Measurements from ENCODE around the gene PDE4D.

PDE4D gene

DNA sequence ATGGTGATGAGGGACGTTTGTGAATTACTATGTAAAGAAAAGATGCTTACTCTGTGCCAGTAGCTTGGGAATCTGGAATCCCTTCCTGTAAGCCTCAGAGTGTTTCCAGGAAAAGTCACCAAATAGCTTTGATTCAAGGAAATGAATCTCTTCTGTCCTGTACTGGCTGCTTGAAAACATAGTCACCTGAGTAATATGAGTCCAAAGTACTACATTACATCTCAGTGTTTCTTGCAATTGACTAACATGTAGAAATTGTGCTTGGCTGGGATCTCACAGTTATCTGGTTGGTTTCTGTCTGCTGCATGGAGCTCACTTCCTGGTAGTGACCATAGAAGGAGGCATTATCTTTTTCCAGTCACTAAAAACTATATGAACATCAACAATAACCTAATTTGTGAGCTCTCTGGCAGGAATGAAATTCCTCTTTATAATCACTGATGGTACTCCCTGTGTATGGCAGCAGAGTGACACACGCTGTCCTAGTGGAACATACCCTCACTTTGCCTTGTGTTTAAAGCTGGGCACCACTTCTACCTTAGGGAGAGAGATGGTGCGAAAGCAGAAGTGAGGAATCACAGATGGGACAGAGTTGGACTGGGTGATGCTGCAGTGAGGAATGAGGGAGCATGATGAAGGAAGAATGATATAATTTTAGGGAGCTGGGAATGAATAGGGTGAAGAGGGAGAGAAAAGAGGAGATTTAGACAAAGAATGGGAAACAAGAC is 742.2 kb downstream of the PDE4D start:
- TF ChIP-seq, protein P1, sequence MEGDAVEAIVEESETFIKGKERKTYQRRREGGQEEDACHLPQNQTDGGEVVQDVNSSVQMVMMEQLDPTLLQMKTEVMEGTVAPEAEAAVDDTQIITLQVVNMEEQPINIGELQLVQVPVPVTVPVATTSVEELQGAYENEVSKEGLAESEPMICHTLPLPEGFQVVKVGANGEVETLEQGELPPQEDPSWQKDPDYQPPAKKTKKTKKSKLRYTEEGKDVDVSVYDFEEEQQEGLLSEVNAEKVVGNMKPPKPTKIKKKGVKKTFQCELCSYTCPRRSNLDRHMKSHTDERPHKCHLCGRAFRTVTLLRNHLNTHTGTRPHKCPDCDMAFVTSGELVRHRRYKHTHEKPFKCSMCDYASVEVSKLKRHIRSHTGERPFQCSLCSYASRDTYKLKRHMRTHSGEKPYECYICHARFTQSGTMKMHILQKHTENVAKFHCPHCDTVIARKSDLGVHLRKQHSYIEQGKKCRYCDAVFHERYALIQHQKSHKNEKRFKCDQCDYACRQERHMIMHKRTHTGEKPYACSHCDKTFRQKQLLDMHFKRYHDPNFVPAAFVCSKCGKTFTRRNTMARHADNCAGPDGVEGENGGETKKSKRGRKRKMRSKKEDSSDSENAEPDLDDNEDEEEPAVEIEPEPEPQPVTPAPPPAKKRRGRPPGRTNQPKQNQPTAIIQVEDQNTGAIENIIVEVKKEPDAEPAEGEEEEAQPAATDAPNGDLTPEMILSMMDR (IDR thresholded peaks at IDR 0.05; ENCODE audit: insufficient read depth, low read length, poor library complexity, severe bottlenecking) = no peak
- no peaks in the 10 kb centered on the region for H3K36me3 ChIP-seq (ENCODE audit: control insufficient read depth, insufficient read depth, low read length)

DNA sequence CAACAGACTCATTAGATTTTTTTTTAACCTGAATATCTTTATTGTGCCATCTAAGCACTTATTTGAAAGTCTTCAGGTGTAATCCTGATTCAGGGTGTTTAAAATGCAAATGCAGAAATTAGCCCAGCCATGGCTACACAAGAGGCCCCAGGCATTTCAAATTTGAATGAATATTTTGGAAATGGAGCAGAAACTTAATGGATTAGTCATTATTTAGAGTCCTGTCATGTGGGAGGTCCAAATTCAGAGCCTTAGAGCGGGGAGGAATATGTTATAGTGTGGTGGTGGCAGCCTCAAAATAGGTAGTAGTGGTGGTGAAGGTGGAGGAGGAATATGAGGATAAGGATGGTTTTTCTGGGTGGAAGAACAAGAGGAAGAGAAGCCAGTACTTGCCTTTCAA is 743.7 kb downstream of the PDE4D start:
- no peak for DNase-seq (ENCODE audit: extremely low read depth, insufficient read length)
- TF ChIP-seq, protein P1 (IDR thresholded peaks at IDR 0.05; ENCODE audit: insufficient read depth, low read length, poor library complexity, severe bottlenecking) = no peak
- no peaks in the 10 kb centered on the region for H3K36me3 ChIP-seq (ENCODE audit: control insufficient read depth, insufficient read depth, low read length)
- no peak overlapping the region for H3K4me3 ChIP-seq (replicated peaks; ENCODE audit: low read depth, low read length)
- H3K27me3 ChIP-seq (replicated peaks; ENCODE audit: control insufficient read depth, insufficient read depth, low read length) = no peaks in the 10 kb centered on the region

More for the DNA sequence above, 742.2 kb downstream of the PDE4D start:
- Histone ChIP-seq H3K27me3 (replicated peaks; ENCODE audit: control insufficient read depth, insufficient read depth, low read length) (no peaks in the 10 kb centered on the region), H3K4me3 (replicated peaks; ENCODE audit: low read depth, low read length) (no peak overlapping the region)
- DNase-seq (ENCODE audit: extremely low read depth, insufficient read length) = no peak

DNA sequence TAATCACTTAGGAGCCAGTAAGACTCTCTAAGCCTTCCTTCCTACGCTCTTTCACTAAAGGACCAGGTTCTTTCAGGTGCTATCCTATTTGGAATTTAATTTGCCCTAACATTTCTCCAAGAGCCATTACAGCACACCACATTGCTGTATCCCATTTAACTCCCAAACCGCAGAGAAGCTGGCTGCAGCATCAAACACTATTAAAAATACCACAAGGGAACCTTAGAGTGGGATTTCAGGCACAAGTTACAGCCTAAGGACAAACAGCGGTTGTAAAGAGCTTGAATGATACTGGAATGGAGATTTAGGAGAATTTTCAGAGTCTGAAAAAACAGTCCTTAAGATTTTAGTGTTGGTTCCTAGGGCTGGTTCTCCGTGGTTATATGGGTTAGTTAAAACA is 744.3 kb downstream of the PDE4D start:
- Histone ChIP-seq H3K27me3 (replicated peaks; ENCODE audit: control insufficient read depth, insufficient read depth, low read length) (no peaks in the 10 kb centered on the region), H3K4me3 (replicated peaks; ENCODE audit: low read depth, low read length) (no peak overlapping the region), H3K36me3 (ENCODE audit: control insufficient read depth, insufficient read depth, low read length) (no peaks in the 10 kb centered on the region)
- DNase-seq (ENCODE audit: extremely low read depth, insufficient read length) = no peak
- TF ChIP-seq, protein P1 (IDR thresholded peaks at IDR 0.05; ENCODE audit: insufficient read depth, low read length, poor library complexity, severe bottlenecking) = no peak

DNA sequence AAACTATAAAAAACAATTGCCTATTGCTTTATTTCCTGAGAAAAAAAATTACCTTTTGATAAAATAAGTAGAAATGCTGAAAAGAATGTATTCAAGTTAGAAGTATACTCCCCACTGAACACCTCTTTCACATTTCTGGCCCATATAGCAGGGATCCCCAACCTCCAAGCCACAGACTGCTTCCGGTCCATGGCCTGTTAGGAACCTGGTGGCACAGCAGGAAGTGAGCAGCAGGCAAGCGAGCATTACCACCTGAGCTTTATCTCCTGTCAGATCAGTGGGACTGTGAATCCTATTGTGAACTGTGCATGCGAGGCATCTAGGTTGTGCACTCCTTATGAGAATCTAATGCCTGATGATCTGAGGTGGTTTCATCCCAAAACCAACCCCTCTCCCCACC is 746.8 kb downstream of the PDE4D start:
- Histone ChIP-seq H3K4me3 (replicated peaks; ENCODE audit: low read depth, low read length) (no peak overlapping the region), H3K27me3 (replicated peaks; ENCODE audit: control insufficient read depth, insufficient read depth, low read length) (no peaks in the 10 kb centered on the region), H3K36me3 (ENCODE audit: control insufficient read depth, insufficient read depth, low read length) (no peaks in the 10 kb centered on the region)
- TF ChIP-seq, protein P1 (IDR thresholded peaks at IDR 0.05; ENCODE audit: insufficient read depth, low read length, poor library complexity, severe bottlenecking) = no peak
- DNase-seq (ENCODE audit: extremely low read depth, insufficient read length) = no peak

DNA sequence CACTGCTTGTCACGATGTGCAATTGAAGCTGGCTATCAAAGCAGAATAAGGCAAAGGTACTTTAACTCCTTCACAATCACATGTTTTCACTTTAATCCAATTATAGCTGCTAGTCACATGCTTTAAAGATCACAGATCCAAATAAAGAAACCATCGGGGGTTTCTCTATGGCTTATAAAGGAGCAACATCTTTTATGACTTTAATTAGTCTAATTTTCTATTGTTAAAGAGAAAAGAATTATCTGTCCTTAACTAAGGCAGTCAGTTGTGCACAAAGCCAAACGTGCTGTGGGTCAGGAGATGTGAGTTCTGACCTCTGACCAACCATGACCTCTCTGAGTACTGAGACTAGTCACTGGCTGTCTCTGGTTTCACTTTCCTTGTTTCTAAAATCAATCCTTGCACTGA is 749.6 kb downstream of the PDE4D start:
- no peak overlapping the region for H3K4me3 ChIP-seq (replicated peaks; ENCODE audit: low read depth, low read length)
- no peak for DNase-seq (ENCODE audit: extremely low read depth, insufficient read length)
- H3K36me3 ChIP-seq (ENCODE audit: control insufficient read depth, insufficient read depth, low read length) = no peaks in the 10 kb centered on the region
- TF ChIP-seq, protein P1 (IDR thresholded peaks at IDR 0.05; ENCODE audit: insufficient read depth, low read length, poor library complexity, severe bottlenecking) = no peak
- H3K27me3 ChIP-seq (replicated peaks; ENCODE audit: control insufficient read depth, insufficient read depth, low read length) = no peaks in the 10 kb centered on the region

DNA sequence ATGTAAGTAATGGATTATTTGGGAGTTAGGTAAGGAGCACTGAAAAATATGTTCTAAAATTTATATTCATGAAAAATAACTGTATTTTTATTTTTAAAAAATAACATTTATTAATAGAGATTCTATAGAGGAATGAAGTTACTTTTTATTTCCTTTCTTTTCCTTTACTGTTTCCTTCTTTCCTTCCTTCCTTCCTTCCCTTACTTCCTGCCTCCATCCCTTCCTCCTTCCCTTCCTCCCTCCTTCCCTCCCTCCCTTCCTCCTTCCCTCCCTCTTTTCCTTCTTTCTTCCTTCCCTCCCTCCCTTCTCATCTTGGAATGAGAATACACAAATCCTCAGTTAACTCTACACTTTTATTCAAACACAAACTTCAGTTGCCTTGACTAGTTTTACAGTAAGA is 750.6 kb downstream of the PDE4D start:
- H3K4me3 ChIP-seq (replicated peaks; ENCODE audit: low read depth, low read length) = no peak overlapping the region
- TF ChIP-seq, protein P1 (IDR thresholded peaks at IDR 0.05; ENCODE audit: insufficient read depth, low read length, poor library complexity, severe bottlenecking) = no peak
- DNase-seq (ENCODE audit: extremely low read depth, insufficient read length) = no peak
- no peaks in the 10 kb centered on the region for H3K36me3 ChIP-seq (ENCODE audit: control insufficient read depth, insufficient read depth, low read length)
- H3K27me3 ChIP-seq (replicated peaks; ENCODE audit: control insufficient read depth, insufficient read depth, low read length) = no peaks in the 10 kb centered on the region
